Renal cortical epithelial cell (primary cell): Measurements from ENCODE around the gene ABCB1. TPM values are rescaled to one million over a fixed set of nuclear protein-coding genes. Genes with fewer than 3 reads are reported as not detected.

Experiments used
- DNase-seq: peaks from one replicate; pipeline ENCODE4 v3.0.0-alpha.2; 2011; ENCODE audit warnings: low read depth
- total RNA-seq: library from RNA; depleted of rRNA; stranded (reverse); fragments of >200 nt; gene quantifications from 2 replicates; pipeline ENCODE4 v1.2.3, GENCODE V29; 2014

Gene ABCB1
- 60.6 and 723 TPM in 2 replicates for total RNA-seq

DNA sequence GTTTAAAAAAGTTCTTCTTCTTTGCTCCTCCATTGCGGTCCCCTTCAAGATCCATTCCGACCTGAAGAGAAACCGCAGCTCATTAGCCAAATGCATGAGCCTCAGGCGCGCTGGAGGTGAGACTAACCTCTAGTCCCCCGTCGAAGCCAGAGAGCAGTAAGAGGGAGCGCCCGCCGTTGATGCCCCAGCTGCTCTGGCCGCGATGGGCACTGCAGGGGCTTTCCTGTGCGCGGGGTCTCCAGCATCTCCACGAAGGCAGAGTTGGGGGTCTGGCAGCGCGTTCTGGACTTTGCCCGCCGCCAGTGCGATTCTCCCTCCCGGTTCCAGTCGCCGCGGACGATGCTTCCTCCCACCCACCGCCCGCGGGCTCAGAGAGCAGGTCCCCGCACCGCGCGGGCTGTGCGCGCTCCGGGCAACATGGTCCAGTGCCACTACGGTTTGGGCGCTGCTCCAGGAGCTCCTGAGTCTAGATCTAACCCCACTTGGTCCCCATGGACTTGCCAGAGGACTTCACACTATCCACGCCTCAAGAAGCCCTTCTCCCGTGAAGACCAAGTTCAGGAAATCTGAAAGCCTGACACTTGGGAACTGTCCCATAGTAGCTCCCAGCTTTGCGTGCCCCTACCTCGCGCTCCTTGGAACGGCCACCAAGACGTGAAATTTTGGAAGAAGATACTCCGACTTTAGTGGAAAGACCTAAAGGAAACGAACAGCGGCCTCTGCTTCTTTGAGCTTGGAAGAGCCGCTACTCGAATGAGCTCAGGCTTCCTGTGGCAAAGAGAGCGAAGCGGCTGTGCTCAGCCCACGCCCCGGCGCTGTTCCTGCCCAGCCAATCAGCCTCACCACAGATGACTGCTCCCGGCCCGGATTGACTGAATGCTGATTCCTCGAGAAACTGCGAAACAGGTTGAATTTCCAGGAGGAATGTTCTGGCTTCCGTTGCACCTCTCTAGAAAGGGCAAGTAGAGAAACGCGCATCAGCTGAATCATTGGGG, at the start of gene ABCB1:
TSS of gene ABCB1 (minus strand) at position 755 of the 995 bp plus-strand sequence. CDS start at position 55, 700 bp downstream.
- peak; percentile 76 for DNase-seq

DNA sequence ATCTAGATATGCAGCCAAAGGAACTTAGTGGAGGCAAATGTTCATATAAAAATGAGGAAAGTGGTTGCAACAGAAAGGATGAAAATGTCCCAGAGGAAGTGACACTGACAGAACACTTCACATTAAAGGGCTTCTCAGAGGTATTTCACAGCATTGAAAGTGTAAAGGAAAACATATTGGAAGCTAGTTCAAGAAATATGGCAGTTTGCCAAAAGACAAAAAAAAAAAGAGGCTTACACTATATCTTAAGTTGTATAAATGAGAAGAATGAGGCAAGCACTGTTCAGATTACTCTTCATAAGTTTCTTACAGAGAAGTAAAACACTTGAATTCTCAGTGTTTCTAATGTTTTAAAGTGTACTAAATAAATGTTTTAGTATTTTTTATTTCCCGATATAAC, 47.6 kb upstream of the ABCB1 start:
- no peak for DNase-seq

DNA sequence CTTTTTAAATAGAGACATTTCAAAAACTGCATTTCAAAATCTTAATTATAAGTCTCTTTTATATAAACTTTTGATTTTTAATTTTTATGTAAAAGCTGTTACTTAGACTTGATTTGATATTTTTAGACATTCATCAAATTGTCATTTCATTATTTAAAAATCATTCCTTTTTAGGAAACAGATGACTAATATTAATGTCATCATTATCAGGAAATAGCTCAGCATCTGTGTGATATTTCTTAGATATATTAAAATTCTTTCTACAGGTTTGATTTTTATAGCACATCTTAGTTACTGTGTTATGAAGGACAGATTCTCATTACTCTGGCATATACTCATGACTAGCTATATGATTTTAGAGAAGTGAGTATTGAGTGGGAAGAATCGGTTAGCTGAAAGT, 44.8 kb upstream of the ABCB1 start:
- DNase-seq: no peak

DNA sequence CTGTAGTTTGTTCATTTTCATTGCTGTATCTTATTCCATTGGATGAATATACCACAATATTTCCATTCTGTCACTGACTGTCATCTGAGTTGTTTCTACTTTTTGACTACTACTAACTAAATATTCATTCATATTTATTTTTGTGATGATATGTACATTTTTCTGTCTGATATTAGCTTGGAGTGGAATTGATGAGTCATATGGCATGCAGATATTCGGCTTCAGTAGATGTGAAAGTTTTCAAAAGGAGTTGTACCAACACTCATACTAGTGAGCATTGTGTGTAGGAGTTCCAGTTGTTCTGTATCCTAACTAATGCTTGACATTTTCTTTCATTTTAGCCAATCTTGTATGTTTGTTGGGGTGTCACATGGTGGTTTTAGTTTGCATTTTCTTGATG, 35.2 kb upstream of the ABCB1 start:
- DNase-seq: no peak

DNA sequence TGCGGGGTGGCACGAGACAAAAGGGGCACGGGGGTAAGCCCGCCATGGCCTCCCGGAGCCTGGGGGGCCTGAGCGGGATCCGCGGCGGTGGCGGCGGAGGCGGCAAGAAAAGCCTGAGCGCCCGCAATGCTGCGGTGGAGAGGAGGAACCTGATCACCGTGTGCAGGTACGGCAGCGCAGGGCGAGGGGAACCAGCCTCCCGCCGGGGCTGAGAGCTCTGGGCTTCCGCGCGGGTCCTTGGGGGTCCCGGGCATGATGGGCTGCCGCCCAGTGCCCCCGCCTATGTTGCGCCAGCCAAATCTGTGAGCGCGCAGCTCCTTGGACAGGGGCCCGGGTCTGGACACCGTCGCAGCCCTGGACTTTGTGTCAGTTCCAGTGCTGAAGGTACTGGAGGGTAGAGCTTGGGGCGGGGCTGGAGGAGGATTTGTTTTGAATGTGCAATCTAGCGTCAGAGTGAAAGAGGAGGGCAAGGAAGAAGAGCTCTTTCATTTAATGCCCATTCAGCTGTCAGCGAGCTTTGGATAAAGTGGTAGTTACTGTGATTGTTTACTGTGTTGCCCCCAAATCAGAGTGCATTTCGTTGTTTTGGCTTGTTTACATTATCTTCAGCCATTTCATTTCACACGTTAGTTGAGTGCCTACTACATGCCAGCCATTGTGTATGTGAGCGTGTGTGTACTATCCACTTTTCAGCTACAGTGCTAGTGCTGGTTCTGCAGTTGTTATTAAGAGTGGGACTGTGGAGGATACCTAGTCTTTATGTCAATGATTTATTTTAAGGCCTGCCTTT, 28.3 kb upstream of the ABCB1 start:
- peak; percentile 50 for DNase-seq

DNA sequence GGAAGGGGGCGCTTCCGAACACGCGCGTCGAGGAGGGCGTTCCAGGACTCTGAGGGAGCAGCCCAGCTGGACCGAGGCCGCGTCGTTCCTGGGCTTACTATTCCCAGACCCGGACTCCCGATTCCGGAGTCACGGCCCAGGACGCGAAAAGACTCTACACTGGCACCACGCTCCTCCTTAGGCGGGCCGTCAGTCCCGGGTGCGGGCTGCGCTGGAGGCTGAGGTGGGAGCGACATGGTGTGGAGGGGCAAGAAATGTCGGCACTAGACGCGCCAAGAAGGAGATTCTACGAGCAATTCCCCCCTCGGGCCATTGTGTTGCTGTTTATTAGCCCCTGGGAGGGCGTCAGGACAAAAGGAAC, 26.9 kb upstream of the ABCB1 start:
- DNase-seq: no peak

DNA sequence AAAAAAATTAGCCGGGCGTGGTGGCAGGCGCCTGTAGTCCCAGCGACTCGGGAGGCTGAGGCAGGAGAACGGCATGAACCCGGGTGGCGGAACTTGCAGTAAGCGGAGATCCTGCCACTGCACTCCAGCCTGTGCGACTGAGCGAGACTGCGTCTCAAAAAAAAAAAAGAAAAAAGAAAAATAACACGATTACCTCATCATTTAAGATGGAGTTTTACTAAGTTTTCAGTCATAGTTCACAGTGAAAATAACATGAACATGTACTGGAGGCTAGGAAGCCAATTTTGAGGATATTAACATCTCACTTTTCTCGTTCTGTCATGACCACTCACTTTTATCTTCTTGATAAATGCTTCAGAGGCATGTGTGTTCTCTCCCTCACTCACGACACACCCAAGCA, 24.4 kb upstream of the ABCB1 start:
- no peak for DNase-seq

DNA sequence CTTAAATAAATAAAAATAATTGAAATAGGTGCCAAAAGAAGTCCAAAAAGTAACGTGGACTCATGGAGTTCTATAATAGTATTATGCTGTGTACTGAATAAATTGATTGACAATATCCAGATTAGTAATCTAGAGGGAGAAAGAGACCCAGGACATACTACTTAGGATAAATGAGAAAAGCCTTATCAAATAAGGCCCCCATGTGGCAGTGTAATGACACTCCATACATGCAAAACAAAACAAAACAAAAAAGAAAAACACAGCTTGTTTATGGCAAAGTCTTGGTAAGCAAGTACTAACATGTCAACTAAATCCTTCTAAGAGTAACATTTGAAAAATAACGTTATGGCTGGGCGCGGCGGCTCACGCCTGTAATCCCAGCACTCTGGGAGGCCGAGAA, 23.9 kb upstream of the ABCB1 start:
- DNase-seq: peak; percentile 50

DNA sequence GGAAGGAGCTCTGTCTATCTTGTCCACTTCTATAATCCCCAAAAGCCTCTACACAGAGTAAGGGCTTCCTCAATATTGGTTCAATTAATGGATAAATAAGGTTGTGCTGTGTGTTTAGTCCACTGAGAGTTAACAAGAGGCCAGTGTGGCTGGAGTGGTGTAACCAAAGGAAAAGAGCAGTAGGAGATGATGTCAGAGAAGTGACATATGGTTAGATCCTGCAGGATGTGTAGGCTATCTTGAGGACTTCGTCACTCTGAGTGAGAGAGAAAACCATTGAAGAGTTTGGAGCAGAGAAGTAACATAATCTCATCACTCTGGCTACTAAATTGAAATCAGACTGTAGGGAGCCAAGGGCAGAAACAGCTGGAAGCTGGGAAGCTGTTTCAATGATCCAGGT, 14.5 kb upstream of the ABCB1 start:
- no peak for DNase-seq

DNA sequence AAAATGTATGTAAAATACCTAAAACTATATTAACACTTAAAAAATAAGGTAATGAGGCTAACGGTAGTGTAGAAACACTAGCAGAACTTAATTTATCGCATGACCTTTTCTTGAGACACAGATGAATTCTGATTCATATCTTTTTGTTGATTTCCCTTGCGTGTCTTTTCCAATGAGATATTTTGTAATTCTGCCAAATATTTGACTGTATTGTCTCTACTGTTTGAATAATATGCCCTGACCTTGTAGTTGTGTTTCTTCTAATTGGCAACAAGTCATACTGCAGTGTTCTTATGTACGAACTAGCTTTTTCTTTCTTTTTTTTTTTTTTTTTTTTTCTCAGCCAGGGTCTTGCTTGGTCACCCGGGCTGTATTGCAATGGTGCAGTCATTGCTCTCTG, 9.2 kb upstream of the ABCB1 start:
- no peak for DNase-seq

DNA sequence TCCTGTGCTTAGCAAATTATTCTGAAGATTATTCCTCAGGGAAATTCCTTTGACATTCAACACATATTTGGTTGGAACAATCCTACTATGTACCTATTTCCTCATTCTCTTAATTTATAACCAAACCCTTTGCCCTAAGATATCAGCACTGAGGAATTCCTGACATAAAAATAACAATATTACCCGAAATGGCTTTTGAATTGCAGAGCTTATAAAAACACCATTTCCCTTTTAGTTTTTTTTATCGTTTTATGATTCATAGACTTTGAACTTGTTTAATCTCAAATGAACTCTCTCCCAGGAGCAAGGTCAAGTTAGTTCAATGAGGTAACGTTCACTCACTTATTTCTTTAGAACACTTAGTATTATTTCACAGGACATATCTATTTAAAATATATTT, 7.7 kb upstream of the ABCB1 start:
- DNase-seq: peak; percentile 83

DNA sequence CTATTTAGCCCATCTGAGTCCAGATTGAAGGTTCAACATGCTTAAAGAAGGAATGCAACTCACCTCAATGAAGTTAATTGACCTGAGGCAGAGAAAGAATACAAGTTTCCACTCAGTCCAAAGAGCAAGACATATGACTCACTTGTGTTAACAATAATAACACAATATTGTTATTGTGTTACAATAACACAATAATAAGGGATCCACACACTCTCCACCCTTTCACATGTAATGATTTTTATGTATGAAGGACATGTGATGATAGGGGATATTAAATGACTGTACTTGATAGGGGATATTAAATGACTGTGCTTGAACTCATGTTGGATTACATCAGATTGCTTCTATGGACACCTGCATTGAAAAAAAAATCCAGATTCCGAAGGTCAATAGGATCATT, 3.6 kb upstream of the ABCB1 start:
- peak; percentile 52 for DNase-seq

DNA sequence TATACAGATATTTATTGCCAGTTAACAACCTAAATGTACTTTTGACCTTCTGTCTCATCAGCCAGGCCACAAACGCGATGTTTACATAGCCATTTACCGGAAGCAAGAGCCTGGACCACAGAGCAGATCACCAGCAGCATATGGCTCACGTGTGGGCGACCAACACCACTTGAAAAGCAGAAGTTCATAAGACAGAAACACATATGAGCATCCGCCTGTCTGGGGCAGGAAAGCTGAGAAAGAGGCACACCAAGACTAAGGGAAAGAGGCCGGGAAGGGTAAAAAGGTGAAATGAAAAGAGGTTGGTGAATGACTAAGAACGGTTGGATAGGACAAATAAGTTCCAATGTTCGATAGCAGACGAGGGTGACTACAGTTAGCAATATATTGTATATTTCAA, 1.3 kb downstream of the ABCB1 start:
- no peak for DNase-seq

DNA sequence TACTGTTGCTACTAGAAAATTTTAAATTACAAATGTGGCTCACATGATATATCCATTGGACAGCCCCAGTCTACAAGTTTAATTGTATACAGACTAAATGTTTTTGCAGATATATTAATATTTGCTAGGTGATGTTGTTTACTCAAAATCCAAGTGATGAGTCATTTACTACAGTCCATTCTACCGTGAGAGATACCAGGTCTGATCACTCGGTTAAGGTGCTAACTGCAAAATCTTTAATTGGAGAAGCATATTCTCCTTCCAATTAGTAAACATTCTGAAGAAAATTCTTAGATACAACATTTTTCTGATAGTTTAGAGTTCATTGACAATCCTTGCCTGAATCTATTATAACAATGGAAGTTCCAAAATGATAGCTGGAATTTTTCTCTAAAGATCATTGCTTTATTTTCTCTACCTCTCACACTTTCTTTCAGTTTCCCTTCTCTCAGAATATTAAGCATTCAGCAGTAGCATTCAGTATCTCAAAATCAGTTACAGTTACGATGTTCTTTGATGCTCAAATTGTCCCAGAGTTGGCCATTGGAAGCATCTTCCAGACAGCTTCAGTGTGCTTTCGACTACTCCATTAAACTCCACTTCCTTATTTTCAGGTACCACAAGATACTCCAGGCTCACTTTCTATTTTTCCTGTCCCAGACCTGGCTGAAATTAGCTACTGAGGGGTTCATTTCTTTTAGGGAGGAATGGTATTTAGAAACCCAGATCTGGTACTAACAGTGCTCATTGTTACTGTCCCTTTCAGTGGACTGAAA, 2.3 kb downstream of the ABCB1 start:
- no peak for DNase-seq

DNA sequence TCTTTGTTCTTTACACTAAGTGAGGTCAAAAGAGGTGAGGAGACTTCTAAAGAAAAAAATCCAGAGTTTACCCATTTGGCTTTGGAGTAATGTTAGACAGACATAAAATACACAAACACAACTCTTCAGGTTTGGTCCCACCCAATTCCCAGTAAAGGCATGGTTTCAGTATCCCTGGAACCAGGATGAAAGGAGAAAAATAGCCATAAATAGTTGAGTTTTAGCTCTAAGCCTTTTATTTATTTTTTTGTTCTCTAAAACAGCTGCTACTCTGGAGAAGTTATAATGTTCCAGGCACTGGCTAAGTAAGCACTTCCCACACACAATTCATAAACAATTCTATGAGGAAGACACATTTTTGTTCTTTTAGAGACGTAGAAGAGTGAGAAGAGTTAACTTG, 4.0 kb downstream of the ABCB1 start:
- no peak for DNase-seq

DNA sequence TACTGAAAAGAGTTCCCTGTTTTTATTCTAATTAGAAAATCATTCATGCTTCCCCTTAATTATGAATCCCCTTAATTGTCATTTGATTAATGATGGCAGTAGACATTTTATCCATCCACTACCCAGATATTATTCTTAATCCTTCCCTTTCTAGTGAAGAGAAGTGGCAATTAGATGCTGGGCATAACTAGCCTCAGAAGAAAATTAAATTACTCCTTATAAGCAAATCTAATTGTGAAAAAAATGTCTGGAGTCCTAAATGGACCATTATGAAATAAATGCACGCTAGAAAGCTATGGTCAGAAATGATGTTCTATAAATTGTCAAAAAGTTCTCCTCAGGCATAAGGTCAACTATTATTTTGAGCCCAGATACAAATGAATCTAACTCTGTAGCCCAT, 4.5 kb downstream of the ABCB1 start:
- DNase-seq: no peak

DNA sequence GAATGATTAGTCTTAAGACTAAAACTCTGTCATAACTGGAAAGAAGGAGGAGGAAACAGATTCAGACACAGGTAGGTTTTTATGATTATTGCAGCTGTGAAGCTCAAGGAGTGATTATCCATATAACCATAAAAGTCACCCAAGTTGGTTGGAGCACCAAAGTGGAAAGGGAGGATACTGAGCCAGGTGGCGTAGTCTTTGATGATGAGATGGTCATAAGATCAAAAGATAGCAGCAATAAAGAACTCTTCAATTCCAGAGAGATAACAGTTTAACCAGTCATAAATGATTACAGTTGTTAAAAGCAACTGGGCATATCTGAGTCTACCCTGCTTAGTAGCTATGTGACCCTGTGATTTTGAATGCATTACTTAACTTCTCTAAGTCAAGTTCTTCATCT, 8.4 kb downstream of the ABCB1 start:
- DNase-seq: no peak

DNA sequence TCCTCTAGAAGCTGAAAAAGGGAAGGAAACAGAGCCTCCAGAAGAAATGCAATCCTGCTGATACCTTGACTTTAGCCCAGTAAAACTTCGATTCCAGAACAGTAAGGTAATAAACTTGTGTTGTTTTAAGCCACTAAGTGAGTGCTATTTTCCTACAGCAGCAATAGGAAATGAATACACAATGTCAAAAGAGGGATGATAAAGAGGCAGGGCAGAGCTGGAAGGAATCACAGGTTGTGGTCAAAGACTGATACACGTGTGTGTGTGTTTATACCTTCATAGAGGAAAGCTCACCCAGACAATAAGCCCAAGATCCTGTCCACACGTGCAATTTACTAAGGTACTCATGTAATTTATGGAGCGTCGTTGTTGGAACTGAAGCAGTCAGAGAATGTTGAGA, 9.5 kb downstream of the ABCB1 start:
- no peak for DNase-seq

DNA sequence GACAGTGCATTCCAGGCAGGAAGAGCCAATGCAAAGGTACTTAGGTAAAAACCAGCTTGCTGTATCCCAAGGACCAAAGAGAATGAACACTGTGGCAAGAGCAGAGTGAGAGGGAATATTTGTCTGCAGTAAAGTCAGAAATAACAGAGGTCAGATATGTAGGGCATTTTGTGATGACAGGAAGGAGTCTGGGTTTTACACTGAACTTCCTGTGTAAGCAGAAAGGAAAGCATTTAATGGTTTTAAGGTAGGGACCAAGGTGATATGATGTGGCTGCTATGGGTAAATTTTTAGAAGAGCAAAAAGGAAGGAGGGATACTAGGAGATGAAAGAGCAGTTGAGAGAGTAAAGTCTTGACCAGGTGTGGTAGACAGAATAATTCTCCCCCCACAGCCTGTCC, 10.1 kb downstream of the ABCB1 start:
- no peak for DNase-seq

DNA sequence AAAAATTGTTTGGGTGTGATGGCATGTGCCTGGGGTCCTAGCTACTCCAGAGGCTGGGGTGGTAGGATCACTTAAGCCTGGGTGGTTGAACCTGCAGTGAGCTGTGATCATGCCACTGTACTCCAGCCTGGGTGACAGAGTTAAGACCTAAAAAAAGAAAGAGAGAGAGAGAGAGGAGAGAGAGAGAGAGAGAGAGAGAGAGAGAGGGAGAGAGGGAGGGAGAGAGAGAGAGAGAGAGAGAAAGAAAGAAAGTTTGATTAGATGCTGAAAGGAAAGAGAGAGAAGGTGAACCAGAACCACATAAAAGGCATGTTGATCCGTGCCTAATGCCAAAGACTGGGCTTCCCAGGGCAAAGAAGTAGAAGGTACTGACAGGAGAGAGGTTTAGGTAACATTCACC, 11.1 kb downstream of the ABCB1 start:
- no peak for DNase-seq

DNA sequence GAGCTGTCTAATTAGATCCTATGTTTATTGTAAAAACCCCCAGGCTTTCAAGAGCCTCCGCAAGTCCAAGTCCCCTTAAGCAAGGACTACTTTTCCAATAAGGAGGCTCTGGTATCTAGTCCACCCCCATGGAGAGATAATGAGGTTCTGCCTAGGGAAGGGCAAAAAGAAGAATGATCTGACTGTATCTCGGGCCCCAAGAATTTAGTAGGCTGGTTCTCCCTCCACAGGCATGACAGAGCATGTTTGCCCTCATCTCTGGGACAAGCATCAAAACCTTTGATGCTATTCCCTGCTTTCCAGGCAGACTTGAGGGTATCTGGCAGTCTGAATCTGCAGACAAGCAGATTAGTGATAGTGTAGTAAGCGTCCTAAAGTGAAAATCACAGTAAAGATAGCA, 19.0 kb downstream of the ABCB1 start:
- DNase-seq: no peak

DNA sequence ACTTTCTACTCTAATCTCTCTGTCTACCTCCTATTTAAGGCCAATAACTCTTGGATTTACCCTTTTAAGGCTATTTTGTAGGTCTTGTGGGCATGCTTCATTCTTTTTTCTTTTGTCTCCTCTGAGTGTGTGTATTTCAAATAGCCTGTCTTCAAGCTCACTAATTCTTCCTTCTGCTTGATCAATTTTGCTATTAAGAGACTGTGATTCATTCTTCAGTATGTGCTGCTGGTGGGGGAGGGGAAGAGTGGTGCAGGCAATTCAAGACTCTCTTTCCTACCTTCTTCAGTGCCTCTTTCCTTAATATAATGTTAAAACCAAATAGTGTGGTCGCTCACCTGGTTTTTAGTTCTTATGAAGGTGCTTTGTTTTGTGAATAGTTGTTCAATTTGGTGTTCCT, 20.0 kb downstream of the ABCB1 start:
- DNase-seq: peak; percentile 82
